HG03439 (cell line): Measurements from ENCODE around the gene MSH2.
A peak's percentile ranks its signal among the peaks of the same experiment; 100 is the strongest.
"Not testable (repeated sequence)": the region's sequence is repeated elsewhere in the genome, so short reads cannot be mapped to it uniquely, and the experiment has no call there.

Experiments used
- ATAC-seq: cut with Tn5 transposase; IDR thresholded peaks from one replicate; pipeline ENCODE4 v1.9.1; 2021; ENCODE audit warnings: mild to moderate bottlenecking, moderate library complexity; ENCODE audit not compliant: unreplicated experiment

The MSH2 gene

DNA sequence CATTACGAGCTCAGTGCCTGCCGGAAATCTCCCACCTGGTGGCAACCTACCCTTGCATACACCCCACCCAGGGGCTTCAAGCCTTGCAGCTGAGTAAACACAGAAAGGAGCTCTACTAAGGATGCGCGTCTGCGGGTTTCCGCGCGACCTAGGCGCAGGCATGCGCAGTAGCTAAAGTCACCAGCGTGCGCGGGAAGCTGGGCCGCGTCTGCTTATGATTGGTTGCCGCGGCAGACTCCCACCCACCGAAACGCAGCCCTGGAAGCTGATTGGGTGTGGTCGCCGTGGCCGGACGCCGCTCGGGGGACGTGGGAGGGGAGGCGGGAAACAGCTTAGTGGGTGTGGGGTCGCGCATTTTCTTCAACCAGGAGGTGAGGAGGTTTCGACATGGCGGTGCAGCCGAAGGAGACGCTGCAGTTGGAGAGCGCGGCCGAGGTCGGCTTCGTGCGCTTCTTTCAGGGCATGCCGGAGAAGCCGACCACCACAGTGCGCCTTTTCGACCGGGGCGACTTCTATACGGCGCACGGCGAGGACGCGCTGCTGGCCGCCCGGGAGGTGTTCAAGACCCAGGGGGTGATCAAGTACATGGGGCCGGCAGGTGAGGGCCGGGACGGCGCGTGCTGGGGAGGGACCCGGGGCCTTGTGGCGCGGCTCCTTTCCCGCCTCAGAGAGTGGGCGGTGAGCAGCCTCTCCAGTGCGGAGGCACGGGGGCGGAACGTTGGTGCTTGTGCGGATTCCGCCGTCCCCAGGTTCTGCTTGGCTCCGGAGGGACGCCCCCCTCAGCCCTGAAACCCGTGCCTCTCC, at the start of gene MSH2:
MSH2 (plus strand) TSS at position 352 of the 804 bp plus-strand sequence; CDS start at position 388, 36 bp downstream.
- peak; percentile 94 for ATAC-seq

DNA sequence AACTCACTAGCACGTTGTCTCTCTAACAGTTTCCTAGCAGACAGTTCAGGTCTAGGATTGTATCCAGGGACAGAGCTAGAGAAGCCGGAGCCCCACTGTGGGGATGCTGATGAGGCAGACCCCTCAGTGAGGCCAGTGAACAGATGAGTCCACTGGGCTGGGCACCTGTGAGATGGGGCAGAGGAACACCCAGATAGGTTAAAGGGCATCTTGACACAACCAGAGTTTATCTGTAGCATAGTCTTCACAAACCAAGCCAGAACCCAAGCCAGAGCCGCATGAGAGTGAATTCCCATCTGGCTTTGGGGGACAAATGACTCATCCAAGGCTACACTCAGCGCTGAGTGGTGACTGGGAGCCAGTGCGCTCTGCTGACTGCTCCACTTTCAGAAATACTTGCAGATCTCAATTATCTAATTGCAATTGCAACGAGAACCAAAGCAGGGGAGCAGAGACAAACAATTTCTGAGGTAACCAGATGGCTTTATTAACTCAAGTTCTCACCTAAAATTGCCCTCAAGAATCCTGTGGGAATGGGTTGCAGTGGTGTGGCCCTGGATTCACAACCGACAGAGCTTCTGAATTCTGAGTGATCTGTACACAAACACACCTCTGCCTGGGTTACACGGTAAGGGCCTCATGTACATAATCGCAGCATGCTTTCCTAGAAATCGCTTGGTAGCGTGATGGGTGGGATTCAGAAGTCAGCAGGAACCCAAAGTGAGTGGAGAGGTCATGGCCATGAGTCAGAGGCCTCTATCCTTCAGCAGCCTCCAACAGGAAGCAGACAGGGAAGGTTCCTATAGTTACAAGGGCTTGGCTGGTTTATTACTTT, 48.7 kb upstream of the MSH2 start:
- no peak for ATAC-seq

DNA sequence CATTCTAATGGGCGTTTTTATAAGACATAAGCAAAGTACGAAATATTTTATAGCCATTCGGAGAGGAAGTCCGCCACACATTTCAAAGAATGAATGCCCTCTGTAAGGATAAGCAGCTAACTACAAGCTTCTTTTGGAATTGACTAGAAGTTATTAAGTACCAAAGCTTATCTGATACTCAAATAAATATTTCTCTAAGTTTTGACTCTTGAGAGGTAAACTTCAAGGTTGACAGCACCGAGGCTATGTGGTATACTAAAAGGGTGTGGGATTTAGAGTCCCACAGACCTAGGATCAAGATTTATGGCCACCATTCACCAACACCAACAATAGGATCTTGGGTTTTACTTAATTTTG, 48.1 kb upstream of the MSH2 start:
- no peak for ATAC-seq

DNA sequence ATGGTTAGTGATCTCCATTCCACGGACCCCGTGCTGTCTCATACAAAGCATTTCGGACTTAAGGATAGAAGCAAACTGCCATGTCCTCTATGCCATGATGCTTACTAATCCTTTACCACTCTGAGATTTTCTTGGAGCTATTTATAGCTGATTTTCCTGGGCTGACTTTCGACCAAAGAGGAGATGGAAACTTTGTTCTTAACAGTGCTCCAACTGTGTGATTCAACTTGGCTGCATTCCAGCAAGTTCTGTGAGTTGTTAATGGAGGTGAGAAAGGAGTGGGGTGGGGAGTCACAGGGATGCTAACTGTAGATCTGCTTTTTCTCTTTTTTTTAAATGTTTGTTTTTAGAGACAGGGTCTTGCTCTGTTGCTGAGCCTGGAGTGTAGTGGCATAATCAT, 45.5 kb upstream of the MSH2 start:
- ATAC-seq: no peak

DNA sequence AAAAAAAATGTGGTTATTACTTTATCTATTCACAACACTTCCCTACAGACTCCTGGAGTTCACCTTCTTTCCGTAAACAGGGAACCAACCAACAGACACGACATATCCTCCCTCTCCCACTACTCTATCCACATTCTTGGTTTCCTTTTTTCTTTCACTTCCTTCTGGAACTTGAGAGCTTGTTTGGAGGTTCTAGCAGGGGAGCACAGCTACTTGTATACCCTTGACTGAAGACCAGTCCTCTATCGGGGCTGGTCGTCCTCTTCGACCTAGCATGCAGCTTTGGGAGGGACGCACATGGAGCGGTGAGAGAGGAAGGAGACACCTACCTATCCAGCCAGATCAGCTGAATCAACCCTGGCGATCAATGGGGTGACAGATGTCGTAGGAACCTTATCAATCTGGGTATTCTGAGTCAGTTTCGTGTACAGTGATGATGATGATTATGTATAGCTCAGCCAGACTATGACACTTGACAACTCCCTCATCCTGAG, 43.5 kb upstream of the MSH2 start:
- no peak for ATAC-seq

DNA sequence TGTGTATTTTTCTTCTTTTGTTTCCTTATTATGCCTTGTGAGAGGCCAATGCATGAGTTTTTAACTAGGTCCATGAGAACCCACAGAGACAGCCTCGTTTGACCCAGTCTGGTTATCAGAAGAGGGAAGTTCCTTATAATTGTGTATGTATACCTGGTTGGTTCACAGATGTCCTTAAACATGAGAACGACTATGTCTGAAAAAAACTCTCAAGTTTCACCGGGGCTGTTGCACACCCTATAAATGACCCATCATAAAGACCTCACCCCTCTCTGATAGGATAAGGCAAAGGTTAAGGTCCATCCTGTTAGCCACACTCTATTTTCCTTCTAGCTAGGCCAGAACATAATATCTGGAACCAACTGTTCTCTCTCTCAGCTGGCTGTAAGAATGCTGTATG, 42.7 kb upstream of the MSH2 start:
- no peak for ATAC-seq

DNA sequence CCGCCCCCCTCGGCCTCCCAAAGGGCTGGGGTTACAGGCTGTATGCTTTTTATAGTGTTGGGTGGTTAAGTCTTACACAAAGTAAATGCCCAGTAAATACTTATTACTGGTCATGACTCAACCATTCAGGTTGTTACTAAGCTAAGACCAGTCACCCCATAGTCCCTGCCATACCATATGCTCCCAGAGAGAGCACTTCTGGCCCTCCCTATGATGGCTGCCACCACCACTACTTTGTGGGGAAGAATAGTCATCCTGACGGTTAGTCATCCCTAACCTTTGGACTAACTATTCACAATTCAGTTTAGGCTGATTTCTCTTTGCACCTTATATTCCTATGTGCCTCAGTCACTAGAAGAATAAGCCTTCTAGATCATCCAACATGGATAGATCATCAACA, 42.0 kb upstream of the MSH2 start:
- ATAC-seq: no peak

DNA sequence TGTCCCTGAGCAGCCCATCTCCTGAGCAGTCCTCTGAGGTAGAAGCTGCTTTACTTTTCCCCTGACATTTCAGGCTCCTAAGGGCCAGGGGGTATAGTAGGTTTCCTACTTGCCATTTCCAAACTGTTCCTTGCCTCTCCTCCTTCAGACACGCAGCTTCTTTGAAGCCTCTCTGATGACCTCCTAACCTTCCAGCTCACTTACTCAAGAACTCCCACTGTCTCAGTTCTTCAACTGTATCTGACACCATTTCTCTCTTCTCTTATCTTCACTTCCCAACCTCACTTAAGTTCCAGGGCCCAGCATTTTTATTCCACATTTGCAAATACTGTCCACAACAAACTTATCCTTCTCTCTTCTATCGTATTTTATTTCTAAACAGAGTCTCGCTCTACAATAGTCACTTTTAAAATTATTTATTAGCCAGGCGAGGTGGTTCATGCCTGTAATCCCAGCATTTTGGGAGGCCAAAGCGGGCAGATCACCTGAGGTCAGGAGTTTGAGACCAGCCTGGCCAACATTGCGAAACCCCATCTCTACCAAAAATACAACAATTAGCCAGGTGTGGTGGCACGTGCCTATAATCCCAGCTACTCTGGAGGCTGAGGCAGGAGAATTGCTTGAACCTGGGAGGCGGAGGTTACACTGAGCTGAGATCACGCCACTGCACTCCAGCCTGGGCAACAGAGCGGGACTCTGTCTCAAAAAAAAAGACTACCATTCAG, 41.3 kb upstream of the MSH2 start:
- ATAC-seq: not testable (repeated sequence)

DNA sequence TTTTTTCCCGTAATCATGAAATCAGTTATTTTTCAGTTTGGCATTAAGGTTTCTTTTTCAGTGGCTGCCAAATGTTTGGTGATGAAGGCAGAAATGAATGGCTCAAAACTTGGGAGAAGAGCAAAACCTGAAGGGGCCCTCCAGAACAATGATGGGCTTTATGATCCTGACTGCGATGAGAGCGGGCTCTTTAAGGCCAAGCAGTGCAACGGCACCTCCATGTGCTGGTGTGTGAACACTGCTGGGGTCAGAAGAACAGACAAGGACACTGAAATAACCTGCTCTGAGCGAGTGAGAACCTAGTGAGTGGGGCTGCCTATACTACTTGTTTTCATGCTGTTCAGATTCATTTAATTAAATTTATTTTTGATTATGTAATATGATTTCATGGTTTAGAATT, 29.2 kb upstream of the MSH2 start:
- no peak for ATAC-seq

DNA sequence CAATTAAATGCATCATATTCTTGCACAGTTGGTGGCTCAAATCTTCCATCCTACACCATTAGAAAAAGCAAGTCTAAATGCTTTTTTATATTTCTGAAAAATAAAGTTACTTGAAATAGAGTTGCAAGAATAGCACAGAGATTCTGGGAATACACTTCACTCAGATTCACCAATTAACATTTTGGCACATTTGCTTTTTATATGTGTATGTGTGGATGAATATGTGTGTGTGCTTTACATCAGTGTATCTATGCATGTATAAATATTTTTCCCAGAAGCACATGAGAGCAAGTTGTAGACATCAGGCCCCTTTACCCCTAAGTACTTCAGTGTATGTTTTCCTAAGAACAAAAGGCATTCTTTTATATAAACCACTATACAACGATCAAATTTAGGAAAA, 27.6 kb upstream of the MSH2 start:
- no peak for ATAC-seq

DNA sequence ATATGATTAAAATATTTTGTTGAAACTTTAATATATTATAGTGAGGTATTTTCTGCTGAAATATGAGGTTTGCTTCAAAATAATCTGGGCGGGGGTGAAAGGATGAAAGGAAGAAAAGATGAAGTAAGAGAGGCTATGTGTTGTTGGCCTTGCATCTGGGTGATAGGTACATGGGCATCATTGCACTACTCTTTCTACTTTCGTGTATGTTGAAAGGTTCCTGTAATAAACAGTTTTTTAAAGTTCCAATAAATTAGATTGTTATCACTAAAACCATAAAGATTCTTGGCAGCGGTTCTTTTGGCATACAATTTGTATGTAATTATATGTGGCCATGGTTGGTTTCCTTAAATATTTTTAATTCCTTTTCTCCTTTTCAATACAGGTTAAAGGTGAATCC, 23.6 kb upstream of the MSH2 start:
- no peak for ATAC-seq

DNA sequence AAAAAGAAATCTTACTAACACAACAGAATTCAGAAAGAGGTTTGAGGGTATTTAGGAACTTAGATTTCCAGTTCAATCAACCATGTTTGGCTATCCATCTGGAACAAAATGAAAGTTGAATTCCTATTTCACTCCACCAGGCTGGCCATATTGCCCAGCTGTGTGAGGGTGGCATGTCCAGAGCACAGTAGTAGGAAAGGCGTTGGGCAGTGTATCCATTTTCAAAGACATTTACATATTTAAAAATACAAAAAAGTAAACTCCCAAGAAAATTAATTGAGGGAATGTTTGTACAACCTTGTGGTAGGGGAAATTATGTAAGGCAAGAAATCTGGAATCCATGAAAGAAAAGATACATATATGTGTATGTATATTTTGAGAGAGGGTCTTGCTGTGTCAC, 21.5 kb upstream of the MSH2 start:
- ATAC-seq: no peak

DNA sequence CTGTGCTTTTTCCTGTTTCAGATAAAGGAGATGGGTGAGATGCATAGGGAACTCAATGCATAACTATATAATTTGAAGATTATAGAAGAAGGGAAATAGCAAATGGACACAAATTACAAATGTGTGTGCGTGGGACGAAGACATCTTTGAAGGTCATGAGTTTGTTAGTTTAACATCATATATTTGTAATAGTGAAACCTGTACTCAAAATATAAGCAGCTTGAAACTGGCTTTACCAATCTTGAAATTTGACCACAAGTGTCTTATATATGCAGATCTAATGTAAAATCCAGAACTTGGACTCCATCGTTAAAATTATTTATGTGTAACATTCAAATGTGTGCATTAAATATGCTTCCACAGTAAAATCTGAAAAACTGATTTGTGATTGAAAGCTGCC, 16.4 kb upstream of the MSH2 start:
- no peak for ATAC-seq

DNA sequence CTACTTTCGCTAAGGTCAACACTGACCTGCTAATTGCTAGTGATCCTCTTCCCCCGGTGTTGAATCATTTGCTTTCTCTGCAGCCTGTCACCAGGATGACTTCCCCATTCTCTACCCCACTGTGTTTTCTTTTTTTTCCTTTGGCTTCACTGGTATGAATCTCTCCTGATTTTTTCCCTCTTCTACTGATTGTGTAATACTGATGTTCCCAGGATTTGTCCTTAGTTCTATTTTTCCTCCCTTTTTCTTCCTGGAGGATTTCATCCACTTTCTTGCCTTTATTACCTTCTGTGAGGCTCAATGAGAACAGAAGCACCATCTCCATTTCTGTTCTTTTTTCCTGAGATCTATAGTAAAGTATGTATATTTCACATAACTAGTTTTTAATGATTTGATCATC, 14.1 kb upstream of the MSH2 start:
- no peak for ATAC-seq

DNA sequence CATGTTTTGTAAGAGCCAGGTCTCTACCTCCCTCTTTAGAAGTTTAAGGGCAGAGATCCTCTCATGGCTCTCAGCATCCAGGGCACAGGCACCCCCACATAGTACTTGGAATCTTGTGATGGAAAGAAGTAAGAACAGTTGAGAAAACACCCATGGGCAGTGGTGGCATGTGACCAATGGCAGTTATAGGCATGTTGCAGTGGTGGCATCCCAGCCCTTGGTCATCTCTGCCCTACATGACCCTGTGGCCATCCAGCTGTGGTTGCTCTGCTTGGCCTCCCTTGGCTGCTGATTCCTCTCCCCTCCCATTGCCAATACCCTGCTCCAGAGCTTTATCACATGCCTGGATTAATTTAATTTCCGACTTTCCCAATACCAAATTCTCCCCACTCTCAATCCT, 13.3 kb upstream of the MSH2 start:
- ATAC-seq: no peak

DNA sequence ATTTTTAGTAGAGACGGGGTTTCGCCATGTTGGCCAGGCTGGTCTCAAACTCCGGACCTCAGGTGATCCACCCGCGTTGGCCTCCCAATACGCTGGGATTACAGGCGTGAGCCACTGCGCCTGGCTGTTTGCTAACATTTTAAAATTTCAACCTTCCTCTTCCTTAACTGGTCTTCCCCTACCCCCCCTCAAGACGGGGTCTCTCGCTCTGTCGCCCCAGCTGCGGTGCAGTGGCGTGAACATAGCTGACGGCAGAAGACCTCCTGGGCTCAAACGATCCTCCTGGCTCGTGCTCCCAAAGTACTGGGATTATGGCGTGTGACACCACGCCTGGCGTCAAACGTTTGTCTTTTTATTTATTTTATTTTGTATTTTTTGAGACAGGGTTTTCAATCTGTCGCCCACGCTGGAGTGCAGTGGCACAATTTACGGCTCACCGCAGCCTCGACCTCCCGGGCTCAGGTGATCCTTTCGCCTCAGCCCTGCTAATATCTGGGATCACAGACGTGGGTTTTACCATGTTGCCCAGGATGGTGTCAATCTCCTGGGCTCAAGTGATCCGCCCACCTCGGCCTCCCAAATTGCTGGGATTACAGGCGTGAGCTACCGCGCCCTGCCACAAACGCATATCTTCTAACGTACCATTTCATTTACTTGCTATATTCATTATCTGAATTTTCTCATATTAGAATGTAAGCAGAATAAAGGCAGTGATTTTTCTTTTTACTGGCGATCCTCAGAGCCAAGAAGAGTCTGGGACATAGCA, 984 bp upstream of the MSH2 start:
- no peak for ATAC-seq

DNA sequence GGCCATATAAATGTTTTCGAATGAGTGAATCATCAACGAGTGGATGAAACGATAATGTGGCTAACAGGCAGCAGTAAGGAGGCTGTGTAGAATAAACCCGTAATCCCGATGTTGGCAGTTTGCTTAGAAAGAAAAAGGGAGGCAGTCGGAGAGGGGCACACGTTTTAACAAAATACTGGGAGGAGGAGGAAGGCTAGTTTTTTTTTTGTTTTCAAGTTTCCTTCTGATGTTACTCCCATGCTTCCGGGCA, 476 bp upstream of the MSH2 start:
- no peak for ATAC-seq

DNA sequence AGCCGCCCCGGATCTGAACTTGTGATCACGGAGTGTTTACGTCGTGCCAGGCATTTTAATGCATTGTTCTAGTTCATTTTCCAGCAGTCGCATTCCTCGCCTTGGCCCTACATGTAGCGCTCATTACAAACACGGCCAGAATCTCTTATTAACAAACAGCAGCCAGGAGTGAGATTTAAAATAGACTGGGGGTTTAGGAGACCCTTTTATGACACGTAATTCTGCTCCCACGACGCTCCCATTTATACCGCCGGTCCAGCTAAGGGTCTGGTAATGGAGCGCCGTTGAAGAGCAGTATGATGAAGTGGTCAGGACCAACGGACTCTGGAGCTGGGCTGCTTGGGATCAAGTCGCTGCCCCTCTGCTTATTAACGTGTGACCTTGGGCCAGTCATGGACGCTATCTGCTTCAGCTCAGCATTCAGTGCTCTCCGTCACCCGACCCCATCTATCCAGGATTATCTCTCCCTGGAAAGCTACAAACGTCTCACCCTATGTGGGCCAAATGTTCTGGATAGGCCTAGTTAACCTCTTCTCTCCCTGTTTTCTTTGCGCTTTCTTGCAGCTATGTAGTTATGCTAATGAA, 745 bp downstream of the MSH2 start:
- no peak for ATAC-seq

DNA sequence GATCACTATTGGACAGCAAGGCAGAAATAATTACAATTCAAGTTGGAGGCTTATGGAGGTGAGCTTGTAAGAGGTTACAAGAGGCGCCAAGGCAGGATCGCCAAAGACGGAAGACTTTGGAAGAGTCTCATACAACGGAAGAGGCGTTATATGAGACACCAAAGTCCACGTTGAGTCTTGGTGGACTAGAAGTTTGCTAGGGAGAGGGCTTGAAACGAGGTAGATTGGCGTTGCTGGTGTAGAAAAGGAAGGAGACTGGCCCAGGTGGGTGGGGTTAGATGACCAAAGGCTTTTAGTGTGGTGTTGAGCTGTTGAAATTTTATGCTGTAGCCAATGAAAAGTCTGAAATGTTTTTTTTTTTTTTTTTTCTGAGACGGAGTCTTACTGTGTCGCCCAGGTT, 1.4 kb downstream of the MSH2 start:
- ATAC-seq: no peak

DNA sequence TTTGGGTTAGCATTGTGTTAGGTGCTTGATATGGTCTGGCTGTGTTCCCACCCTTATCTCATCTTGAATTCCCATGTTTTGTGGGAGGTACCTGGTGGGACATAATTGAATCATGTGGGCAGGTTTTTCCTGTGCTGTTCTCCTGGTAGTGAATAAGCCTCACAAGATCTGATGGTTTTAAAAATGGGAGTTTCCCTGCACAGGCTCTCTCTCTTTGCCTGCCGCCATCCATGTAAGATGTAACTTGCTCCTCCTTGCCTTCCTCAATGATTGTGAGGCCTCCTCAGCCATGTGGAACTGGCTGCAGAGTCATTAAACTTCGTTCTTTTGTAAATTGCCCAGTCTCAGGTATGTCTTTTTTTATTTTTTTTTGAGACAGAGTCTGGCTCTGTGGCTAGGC, 2.8 kb downstream of the MSH2 start:
- ATAC-seq: no peak
